CD8-positive, alpha-beta memory T cell (primary cell): ENCODE data around the gene HS3ST6. TPM values are rescaled to one million over a fixed set of nuclear protein-coding genes. Genes with fewer than 3 reads are reported as not detected.
"Not testable (repeated sequence)": the region's sequence is repeated elsewhere in the genome, so short reads cannot be mapped to it uniquely, and the experiment has no call there.

ENCODE experiments used
- CTCF ChIA-PET: fragments of 350-600 bp; sonication (Branson Sonifier 250); formaldehyde crosslinking; loops from one replicate; lab custom pipeline; 2021; ENCODE audit warnings: antibody characterized with exemption; lab: Charles Lee
- POLR2A ChIA-PET: fragments of 350-600 bp; sonication (Branson Sonifier 250); formaldehyde crosslinking; loops from one replicate; lab custom pipeline; 2021; ENCODE audit warnings: antibody characterized with exemption; lab: Charles Lee
- DNase-seq, 5 donors: peaks; one replicate each; pipeline versions ENCODE4 v3.0.0 to v3.0.0-alpha.2; 2020 to 2022; ENCODE audit warnings: mixed read lengths in 1 of 5
- H3K27ac ChIP-seq: one replicate; pipeline ENCODE4 v1.7.0; 2013; ENCODE audit warnings: low read depth, mild to moderate bottlenecking, low read length, moderate library complexity
- H3K27me3 ChIP-seq: 2 replicates; pipeline ENCODE4 v1.7.0; 2013; ENCODE audit warnings: low read length, mild to moderate bottlenecking; ENCODE audit not compliant: insufficient read depth, poor library complexity, severe bottlenecking
- H3K36me3 ChIP-seq: 2 replicates; pipeline ENCODE4 v1.7.0; 2013; ENCODE audit warnings: mild to moderate bottlenecking, low read length, moderate library complexity; ENCODE audit not compliant: insufficient read depth
- H3K4me1 ChIP-seq: 2 replicates; pipeline ENCODE4 v1.7.0; 2013; ENCODE audit warnings: mild to moderate bottlenecking, low read length, moderate library complexity; ENCODE audit not compliant: insufficient read depth
- H3K4me3 ChIP-seq: 2 replicates; pipeline ENCODE4 v1.7.0; 2013; ENCODE audit warnings: mild to moderate bottlenecking, low read length
- H3K9me3 ChIP-seq: 2 replicates; pipeline ENCODE4 v1.7.0; 2013; ENCODE audit warnings: mild to moderate bottlenecking, low read length
- H3K27ac Mint-ChIP-seq, 8 donors: one replicate each; pipeline ENCODE4 v1.8.0; 2020 to 2021; ENCODE audit warnings: mixed read lengths in 8 of 8, mild to moderate bottlenecking in 6 of 8, inconsistent platforms in 3 of 8, moderate library complexity in 3 of 8
- H3K27me3 Mint-ChIP-seq, 2 donors: one replicate each; pipeline ENCODE4 v1.8.0; 2020 to 2021; ENCODE audit warnings: mixed read lengths in 2 of 2, mild to moderate bottlenecking in 1 of 2, moderate library complexity in 1 of 2
- H3K36me3 Mint-ChIP-seq, 3 donors: one replicate each; pipeline ENCODE4 v1.8.0; 2020 to 2021; ENCODE audit warnings: mixed read lengths in 3 of 3, inconsistent platforms in 1 of 3, mild to moderate bottlenecking in 1 of 3
- H3K4me1 Mint-ChIP-seq, 3 donors: one replicate each; pipeline ENCODE4 v1.8.0; 2020 to 2021; ENCODE audit warnings: mixed read lengths in 3 of 3, inconsistent platforms in 1 of 3, mild to moderate bottlenecking in 1 of 3
- H3K4me3 Mint-ChIP-seq, 7 donors: one replicate each; pipeline ENCODE4 v1.8.0; 2020 to 2021; ENCODE audit warnings: mixed read lengths in 7 of 7, mild to moderate bottlenecking in 6 of 7, moderate library complexity in 4 of 7, inconsistent platforms in 2 of 7
- H3K9me3 Mint-ChIP-seq, 5 donors: one replicate each; pipeline ENCODE4 v1.8.0; 2020 to 2022; ENCODE audit warnings: mixed read lengths in 5 of 5, mild to moderate bottlenecking in 3 of 5, moderate library complexity in 2 of 5, inconsistent platforms in 1 of 5
- polyA plus RNA-seq: library from polyadenylated mRNA; unstranded; fragments of 300-500 nt; fragmentation: Illumina TruSeq; gene quantifications from one replicate; pipeline ENCODE4 v1.2.3, GENCODE V29; 2021
- total RNA-seq, 2 experiments: library from RNA; stranded (reverse); gene quantifications; one replicate each; pipeline ENCODE4 v1.2.3, GENCODE V29; 2021

HS3ST6 gene
- total and polyA plus RNA-seq, 3 experiments from 2014 or later, result not detected

GRCh38 chr16:1899641-1900451 lies 18.4 kb downstream of the HS3ST6 start:
- H3K4me1 ChIP-seq, result no peaks in the 10 kb centered on the region
- ChIA-PET POLR2A (no interaction called here), CTCF (interaction anchor here (0.8 kb wide), 1 partner anchor 339 kb away, joined by 3 read pairs; no protein-coding TSS in a partner anchor)
- Mint-ChIP-seq H3K27me3 (peaks cover 0 to 10% of the 10 kb centered on the region in 2 donors), H3K4me3 (no peak overlapping the region), H3K4me1 (no peaks in the 10 kb centered on the region), H3K9me3 (peaks cover 0 to 2% (median 0%) of the 10 kb centered on the region in 5 donors), H3K27ac (peak overlapping the region in 1 of 8 donors; percentile 26), H3K36me3 (no peaks in the 10 kb centered on the region)
- no peak for DNase-seq
- H3K27ac ChIP-seq, result no peak overlapping the region
- H3K4me3 ChIP-seq, result no peak overlapping the region
- no peaks in the 10 kb centered on the region for H3K36me3 ChIP-seq
- no peaks in the 10 kb centered on the region for H3K27me3 ChIP-seq
- H3K9me3 ChIP-seq, result no peaks in the 10 kb centered on the region

- H3K27me3 Mint-ChIP-seq, result peaks cover 0 to 11% of the 10 kb centered on the region in 2 donors
- H3K4me1 Mint-ChIP-seq, H3K9me3 ChIP-seq, H3K27ac ChIP-seq, H3K4me1 ChIP-seq, H3K4me3 ChIP-seq, H3K4me3 Mint-ChIP-seq, H3K36me3 Mint-ChIP-seq, H3K9me3 Mint-ChIP-seq, H3K27ac Mint-ChIP-seq, H3K27me3 ChIP-seq, H3K36me3 ChIP-seq, DNase-seq, CTCF ChIA-PET: not testable (repeated sequence)
- POLR2A ChIA-PET, result interaction anchor here (0.7 kb wide), 1 partner anchor 129 kb away, joined by 4 read pairs; no protein-coding TSS in a partner anchor
These were observed 20.5 kb downstream of the HS3ST6 start for GRCh38 chr16:1897692-1898091.

GRCh38 chr16:1895949-1896675 lies 22.1 kb downstream of the HS3ST6 start:
- no peak overlapping the region for H3K27ac ChIP-seq
- no peaks in the 10 kb centered on the region for H3K27me3 ChIP-seq
- Mint-ChIP-seq H3K36me3 (peaks cover 0 to 3% (median 0%) of the 10 kb centered on the region in 3 donors), H3K27ac (no peak overlapping the region), H3K4me3 (no peak overlapping the region), H3K9me3 (peaks cover 0 to 5% (median 0%) of the 10 kb centered on the region in 5 donors), H3K4me1 (no peaks in the 10 kb centered on the region), H3K27me3 (peaks cover 4 to 18% of the 10 kb centered on the region in 2 donors)
- POLR2A ChIA-PET, result no interaction called here
- CTCF ChIA-PET, result no interaction called here
- no peak for DNase-seq
- no peaks in the 10 kb centered on the region for H3K9me3 ChIP-seq
- H3K4me1 ChIP-seq, result no peaks in the 10 kb centered on the region
- no peak overlapping the region for H3K4me3 ChIP-seq
- no peaks in the 10 kb centered on the region for H3K36me3 ChIP-seq

GRCh38 chr16:1895068-1895467 lies 23.1 kb downstream of the HS3ST6 start:
- ChIA-PET CTCF (no interaction called here), POLR2A (no interaction called here)
- no peaks in the 10 kb centered on the region for H3K27me3 ChIP-seq
- DNase-seq, result no peak
- H3K9me3 ChIP-seq, result no peaks in the 10 kb centered on the region
- Mint-ChIP-seq H3K9me3 (peaks cover 0 to 5% (median 0%) of the 10 kb centered on the region in 5 donors), H3K27me3 (peaks cover 7 to 25% of the 10 kb centered on the region in 2 donors), H3K4me3 (no peak overlapping the region), H3K27ac (no peak overlapping the region), H3K36me3 (peaks cover 0 to 3% (median 0%) of the 10 kb centered on the region in 3 donors), H3K4me1 (no peaks in the 10 kb centered on the region)
- no peak overlapping the region for H3K4me3 ChIP-seq
- no peaks in the 10 kb centered on the region for H3K36me3 ChIP-seq
- H3K27ac ChIP-seq, result no peak overlapping the region
- H3K4me1 ChIP-seq, result no peaks in the 10 kb centered on the region

GRCh38 chr16:1890708-1891050 lies 27.5 kb downstream of the HS3ST6 start:
- Histone ChIP-seq H3K36me3 (no peaks in the 10 kb centered on the region), H3K4me3 (no peak overlapping the region), H3K4me1 (no peaks in the 10 kb centered on the region), H3K9me3 (no peaks in the 10 kb centered on the region), H3K27ac (no peak overlapping the region), H3K27me3 (no peaks in the 10 kb centered on the region)
- Mint-ChIP-seq H3K4me1 (no peaks in the 10 kb centered on the region), H3K4me3 (no peak overlapping the region), H3K9me3 (peaks cover 0 to 3% (median 0%) of the 10 kb centered on the region in 5 donors), H3K27me3 (peaks cover 16 to 27% of the 10 kb centered on the region in 2 donors), H3K27ac (no peak overlapping the region), H3K36me3 (peaks cover 0 to 3% (median 0%) of the 10 kb centered on the region in 3 donors)
- POLR2A ChIA-PET, result no interaction called here
- CTCF ChIA-PET, result interaction anchor here (1.2 kb wide), 1 partner anchor 25 kb away, joined by 3 read pairs; no protein-coding TSS in a partner anchor
- DNase-seq, result no peak

GRCh38 chr16:1890024-1890707 lies 28.0 kb downstream of the HS3ST6 start:
- Histone ChIP-seq H3K27me3 (no peaks in the 10 kb centered on the region), H3K36me3 (no peaks in the 10 kb centered on the region), H3K27ac (no peak overlapping the region), H3K9me3 (no peaks in the 10 kb centered on the region), H3K4me3 (no peak overlapping the region), H3K4me1 (no peaks in the 10 kb centered on the region)
- CTCF ChIA-PET, result interaction anchor here (1.2 kb wide), 1 partner anchor 24 kb away, joined by 3 read pairs; no protein-coding TSS in a partner anchor
- DNase-seq, result no peak
- Mint-ChIP-seq H3K4me3 (no peak overlapping the region), H3K9me3 (peaks cover 0 to 3% (median 0%) of the 10 kb centered on the region in 5 donors), H3K27me3 (peaks cover 16 to 27% of the 10 kb centered on the region in 2 donors), H3K27ac (peak overlapping the region in 1 of 8 donors; percentile 86), H3K36me3 (peaks cover 0 to 3% (median 0%) of the 10 kb centered on the region in 3 donors), H3K4me1 (no peaks in the 10 kb centered on the region)
- POLR2A ChIA-PET, result no interaction called here

- POLR2A ChIA-PET, result no interaction called here
- no peaks in the 10 kb centered on the region for H3K4me1 Mint-ChIP-seq
These were observed 30.4 kb downstream of the HS3ST6 start for GRCh38 chr16:1887711-1888354.

More at GRCh38 chr16:1887711-1888354, 30.4 kb downstream of the HS3ST6 start:
- H3K27me3 ChIP-seq, result no peaks in the 10 kb centered on the region
- CTCF ChIA-PET, result no interaction called here
- Mint-ChIP-seq H3K27me3 (peaks cover 16 to 27% of the 10 kb centered on the region in 2 donors), H3K9me3 (peaks cover 0 to 3% (median 0%) of the 10 kb centered on the region in 5 donors), H3K27ac (no peak overlapping the region), H3K36me3 (no peaks in the 10 kb centered on the region), H3K4me3 (no peak overlapping the region)
- H3K36me3 ChIP-seq, result no peaks in the 10 kb centered on the region
- DNase-seq, result no peak
- H3K27ac ChIP-seq, result no peak overlapping the region
- no peaks in the 10 kb centered on the region for H3K9me3 ChIP-seq
- H3K4me1 ChIP-seq, result no peaks in the 10 kb centered on the region
- H3K4me3 ChIP-seq, result no peak overlapping the region
